GM15510 (cell line): ENCODE measurements around the gene MAML3.

Source experiments
- POLR2A ChIP-seq: IDR thresholded peaks from 3 replicates; pipeline ENCODE4 v1.6.1; 2011; ENCODE audit warnings: borderline replicate concordance; ENCODE audit not compliant: insufficient read length; ENCODE audit errors: extremely low read depth

MAML3 gene

DNA sequence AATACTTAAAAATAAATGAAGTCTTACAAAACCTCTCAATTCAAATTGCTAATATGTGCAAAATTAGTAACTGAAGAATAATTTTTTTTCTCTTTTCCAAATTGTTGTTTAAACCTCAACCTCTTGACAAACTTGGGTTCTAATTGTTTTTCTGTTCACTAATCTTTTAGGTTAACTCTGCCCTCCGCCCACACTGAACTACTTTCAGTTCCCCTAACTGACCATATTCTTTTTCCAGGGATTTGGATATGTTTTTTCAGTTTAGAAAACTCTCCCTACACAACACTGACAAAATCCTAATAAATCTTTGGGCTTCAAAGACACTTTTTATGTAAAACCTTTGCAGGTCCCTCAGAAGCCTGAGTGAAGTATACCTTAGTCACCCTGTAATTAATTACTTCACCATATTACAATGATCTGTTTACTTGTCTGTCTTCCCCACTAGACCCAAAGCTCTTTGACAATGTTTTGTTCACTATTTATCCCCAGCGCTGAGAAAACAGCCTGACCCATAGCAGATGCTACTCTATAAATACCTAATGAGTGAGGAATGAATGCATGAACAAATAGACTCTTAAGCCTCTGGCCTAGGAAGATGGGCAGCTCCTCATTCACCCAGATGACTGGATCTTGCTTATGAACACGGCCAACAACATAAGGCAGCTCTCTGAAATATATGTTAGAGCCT is 134.9 kb downstream of the MAML3 start:
- no peak for TF ChIP-seq POLR2A

DNA sequence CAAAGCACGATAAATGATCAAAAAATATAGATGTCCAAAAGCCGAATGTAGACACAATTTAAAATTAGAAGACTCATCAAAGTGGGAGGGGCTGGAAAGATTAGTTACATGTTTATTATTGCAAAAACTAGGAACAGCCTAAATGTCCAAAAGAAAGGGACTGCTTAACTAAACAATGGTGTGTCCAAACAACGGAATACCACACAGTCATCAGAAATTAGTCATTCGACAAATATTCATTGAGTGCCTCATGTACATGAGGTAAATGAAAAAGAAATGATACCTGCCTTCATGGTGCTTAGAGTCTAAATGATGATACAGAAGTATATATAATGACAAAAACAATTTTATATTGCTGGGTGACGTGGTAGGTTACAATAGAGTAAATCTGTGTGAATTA is 139.7 kb downstream of the MAML3 start:
- no peak for TF ChIP-seq POLR2A

DNA sequence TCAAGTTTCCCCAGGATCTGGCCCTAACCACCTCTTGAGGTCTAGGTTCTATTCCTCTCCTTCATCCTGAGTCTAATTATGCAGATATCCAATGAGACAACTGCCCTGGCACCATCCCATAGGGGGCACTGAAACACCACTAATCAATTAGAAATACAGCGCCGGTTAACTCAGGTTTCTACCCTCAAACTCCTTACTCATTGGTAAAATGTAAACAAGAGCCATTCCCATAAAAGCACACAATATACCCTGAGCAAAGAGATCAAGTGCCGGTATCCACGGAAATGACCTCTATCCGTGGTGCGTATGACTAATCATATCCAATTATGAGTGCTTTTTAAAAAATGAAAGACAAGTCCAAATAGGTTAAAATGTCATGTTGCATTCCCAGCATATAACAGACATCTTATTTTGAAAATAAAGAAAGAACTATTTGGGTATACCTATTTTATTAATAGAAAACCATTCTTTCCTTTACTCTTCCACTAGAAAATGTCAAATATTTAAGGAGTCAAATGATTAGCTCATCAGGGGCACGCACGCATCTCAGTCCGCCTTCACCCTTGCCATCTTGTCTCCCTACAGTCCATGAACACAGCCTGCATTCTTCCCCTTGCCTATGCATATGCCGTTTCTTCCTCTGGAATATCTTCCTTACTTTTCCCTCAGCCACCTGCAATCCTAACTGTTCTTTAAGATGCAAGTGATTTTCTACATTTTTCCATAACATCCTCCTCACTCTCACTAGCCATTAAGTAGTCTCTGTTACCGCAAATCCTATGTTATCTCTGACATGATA is 141.1 kb downstream of the MAML3 start:
- TF ChIP-seq POLR2A, result no peak

DNA sequence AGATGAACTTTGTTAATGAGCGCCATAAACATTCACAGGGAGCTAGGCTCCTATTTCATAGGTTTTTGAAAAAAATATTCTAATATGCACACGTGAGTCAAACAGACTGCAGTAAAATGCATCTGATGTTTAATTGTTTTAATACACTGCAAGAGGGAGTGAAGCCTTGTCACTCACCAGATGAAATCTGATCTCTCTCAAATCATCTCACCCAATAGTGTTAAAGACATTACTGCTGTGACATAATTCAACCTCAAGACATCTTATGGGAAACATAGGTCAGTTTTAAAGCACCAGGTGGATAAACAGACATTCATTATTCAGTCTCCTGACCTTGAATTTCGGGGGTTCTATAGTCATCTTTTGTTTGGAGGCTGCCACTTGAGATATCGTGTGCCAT is 148.3 kb downstream of the MAML3 start:
- no peak for TF ChIP-seq POLR2A

DNA sequence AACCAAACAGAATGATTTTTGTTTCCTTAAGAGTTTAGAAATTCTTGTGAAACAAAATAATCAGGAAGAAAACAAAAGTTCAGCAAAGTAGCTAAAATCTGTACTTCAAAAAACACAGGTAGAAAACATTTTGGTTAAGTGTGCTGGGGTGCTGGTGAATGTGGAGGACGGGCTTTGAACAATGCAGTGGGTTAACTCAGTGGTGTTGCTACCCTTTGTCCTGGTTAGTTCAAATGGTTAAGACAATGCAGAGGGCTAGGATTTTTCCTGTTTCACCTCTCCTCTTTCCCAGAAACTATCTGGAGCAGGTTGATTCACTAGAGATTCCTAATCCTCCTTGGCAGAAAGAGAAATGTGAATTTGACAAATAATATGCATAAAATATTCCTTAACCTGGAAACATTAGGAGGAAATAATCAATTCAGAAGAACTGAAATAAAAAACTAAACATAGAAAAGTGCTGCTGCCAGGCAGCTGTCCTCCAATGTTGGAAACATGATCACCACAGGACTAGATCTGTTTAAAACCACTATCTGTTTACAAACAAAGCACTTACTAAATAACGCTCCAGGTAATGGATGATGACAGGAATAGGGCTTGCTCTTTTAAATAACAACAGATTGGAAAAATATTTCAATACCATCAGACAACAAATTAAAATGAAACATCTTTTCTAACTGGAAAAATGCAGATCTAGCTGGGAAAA is 148.9 kb downstream of the MAML3 start:
- TF ChIP-seq POLR2A, result no peak

DNA sequence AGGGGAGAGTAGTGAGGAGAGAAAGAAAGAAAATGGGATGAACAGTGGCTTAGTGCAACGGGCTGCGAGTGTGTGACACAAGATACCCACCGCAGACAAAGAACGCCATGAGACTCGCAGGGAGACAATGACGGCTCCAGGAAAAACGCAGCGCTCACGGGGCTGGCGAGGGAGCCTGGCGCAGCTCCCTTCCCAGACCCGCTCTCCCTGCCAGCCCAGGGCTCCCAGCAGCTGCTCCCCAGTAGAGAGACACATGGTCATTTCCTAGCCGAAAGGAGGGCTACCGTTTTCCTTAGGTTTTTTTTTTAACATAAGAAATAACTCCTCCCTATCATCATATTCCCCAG is 149.5 kb downstream of the MAML3 start:
- no peak for TF ChIP-seq POLR2A

DNA sequence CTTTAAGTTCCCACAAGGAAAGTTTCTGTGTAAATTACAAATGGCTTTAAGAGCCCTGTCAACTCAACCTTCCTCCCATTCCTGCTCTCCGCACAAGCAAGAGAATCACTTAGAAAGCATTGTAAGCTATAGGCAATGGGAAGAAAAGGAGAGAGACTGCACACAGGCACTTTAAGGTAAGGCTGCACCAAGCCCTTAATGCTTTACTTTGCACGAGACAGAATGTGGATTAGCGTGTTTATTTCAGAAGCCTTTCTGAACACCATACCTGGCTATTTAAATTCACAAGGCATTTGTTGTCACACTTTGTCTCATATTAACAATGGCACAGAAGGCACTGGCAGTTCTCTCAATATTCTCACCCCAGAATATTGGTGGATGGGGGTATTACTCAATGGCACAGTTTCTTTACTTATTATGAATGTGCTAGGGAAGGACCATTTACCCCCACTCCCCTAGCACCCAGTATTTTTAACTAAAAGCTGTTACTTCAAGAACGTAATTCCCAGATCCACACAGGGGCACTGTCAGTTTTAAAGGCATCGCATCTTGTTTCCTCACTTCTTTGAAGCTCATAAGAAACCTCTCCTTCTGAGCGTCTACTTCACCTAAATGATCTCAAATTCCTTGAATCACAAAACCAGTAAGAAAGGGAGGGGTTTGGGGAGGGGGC is 150.0 kb downstream of the MAML3 start:
- TF ChIP-seq POLR2A, result no peak

DNA sequence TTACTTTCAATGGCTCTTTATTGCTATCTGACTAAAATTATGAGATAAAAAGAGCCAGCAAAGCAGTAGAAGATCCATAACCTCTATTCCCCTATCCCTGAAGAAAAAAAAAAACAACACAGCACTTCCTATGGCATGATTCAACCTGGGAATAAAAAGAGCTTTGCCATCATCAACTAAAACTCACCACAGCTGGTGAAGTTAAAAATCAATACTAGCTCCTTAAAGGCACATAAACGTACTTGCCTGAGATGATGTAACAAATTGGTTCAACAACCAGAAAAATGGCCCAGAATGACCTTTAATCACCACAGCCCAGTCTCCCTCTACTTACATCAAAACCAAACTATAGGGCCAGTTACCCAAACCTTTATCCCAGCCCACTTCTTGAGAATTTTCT is 153.8 kb downstream of the MAML3 start:
- TF ChIP-seq POLR2A, result no peak

DNA sequence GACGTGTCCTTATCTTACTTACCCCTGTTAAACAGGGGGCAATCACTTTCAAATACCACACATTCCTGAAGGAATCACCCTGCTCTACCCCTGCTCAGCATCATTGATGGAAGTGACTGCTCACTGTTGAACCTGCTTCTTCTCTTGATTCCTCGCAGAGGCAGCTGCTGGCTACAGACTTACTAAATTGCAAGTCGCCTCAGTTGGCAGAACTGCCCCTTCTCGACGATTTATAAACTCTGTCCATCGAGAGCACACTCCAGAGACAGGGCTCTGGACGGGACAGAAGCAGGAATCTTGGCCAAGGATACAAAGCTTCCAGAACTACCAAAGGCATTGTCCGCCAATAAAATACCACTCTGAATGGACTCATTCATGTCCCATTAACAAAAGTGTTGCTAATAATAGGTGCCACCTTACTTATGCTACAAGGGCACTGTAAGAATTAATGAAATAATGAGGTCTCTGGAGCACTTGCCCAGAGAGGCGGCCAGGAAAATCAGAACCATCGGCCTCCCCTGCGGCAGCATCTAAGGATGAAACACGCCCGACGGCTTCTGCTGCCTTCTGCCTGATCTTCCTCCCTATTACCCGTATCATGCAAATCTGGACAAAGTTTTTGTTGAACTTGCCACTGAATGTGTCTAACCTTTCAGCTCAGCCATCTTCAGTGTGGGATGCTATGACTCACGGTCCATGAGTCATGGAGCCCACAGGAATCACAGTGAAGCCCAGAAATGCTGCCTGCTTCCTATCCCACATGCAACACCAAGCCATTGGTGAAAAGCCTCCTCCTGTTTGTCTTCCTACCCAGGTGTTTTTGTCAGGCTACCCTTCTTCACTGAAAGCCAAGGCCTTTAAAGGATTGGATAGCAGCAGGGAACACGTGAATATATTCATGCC is 164.9 kb downstream of the MAML3 start:
- TF ChIP-seq POLR2A, result no peak

DNA sequence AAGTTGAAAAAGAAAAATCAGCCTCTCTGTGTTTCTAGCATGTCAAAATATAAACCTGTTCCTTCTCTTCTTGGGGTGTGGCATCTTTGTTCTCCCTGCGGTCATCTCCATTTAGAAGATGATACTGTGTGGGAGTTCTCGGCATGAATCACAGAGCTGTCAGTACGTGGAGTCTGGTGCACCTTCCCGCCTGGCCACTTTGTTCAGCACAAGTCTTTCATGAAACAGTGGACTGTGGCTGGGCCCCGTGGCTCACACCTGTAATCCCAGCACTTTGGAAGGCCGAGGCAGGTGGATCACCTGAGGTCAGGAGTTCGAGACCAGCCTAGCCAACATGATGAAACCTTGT is 166.5 kb downstream of the MAML3 start:
- TF ChIP-seq POLR2A, result no peak

DNA sequence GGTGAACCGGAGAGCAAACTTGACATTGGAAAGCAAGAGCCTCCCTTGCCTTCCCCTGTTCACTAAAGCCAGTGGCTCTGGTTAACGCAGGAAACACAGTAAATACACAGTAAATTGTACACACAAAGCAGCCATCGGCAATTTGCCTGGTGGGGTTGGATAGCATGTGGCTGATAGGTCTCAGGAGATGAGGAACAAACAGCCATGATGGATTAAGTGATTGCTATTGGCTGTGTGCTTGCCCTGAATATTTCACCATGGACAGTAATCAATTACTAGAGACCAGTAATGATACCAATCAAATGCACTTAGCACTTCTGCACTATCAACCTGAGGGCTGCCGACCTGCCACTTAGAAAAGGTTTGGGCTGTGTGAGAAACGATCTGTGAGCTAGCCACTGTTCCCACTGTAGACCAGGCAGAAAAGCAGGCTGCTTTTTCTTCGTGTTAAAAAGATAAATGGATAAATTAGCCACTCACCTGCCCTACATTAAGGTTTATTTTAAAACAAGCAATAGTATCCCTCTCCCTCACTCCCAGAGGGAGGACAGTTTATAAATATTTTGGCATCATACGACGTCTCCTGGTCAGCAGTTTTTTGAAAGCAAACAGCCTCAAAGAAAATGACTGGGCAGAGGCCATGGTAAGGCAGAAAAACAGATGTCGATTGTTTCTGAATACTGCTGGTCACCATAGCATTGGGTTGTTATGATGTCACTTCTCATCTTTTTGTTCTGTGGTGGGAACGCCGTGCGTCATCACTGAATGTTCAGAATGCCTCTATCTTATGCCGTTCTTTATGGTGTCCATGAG is 167.1 kb downstream of the MAML3 start:
- TF ChIP-seq POLR2A, result no peak

DNA sequence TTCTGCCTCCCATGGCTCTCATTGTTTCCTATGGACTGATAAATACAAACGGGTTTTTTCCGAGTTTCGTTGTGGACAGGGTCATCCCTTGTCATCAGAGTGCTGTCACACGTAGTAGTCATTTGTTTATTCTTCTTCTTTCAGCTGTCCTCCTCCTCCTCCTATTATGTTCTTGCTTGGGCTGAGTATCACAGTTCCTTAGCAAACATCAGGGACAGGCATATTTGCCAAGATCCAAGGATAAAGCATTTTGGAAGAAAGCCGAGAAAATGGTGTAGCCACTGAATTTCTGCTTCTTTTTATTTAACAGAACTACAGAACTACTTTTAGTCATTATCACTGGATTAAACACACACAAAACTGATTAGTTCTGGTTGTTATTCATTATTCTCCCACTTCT is 167.9 kb downstream of the MAML3 start:
- TF ChIP-seq POLR2A, result no peak

DNA sequence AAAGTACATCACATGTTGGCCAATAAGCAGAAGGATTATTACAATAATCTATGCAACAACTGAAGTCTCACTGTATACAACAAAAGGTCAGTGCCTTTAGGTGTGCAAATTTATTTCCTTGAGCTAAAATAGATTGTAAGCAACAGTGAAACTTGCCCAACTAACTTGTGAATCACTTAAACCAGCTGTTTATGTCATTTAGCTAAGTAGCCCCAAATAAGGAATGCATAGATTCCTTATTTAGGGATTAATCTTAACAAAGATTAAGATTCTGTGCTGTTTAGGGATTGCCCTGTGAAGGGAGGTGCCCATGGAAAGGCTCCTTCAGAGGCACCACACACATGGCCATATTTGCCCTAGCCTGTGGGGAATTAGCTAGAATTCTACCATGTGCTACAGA is 168.6 kb downstream of the MAML3 start:
- TF ChIP-seq POLR2A, result no peak

DNA sequence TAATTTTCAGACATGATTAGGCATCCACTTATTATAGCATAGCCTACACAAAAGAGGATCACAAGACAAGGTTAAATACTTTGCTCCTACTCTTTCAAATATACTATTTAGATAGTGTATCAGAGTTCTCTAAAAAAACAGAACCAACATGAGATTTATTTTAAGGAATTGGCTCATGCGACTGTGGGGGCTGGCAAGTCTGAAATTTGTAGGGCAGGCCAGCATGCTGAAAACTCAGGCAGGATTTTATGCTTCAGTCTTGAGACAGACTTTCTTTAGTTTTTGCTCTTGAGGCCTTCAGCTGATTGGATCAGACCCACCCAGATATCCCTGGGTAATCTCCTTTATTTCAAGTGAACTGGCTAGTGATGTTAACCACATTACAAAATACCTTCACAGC is 169.5 kb downstream of the MAML3 start:
- TF ChIP-seq POLR2A, result no peak

DNA sequence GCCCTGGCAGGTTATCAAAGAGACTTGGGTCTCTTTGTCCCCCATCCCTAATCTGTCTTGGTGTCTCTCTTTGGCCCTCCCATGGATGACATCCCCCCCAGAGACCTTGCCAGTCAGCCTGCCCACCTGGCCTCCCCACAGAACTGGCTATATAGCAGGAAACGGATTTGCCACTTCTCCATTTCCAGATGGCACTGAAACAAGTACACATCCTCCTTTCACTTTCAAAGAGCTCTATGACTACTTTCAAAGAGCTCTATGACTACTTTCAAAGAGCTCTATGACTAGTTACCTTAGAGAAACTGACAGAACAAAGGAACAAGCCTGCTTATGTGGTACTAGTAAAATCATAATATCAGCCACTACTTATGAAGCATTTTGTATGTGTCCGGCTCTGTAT is 175.3 kb downstream of the MAML3 start:
- TF ChIP-seq POLR2A, result no peak
